ENCODE measurements around the gene SLC25A21. TPM values are rescaled to one million over a fixed set of nuclear protein-coding genes. Genes with fewer than 3 reads are reported as not detected.

The SLC25A21 gene
- total RNA-seq, 1 experiment from 2014 or later, result 7.1 TPM

DNA sequence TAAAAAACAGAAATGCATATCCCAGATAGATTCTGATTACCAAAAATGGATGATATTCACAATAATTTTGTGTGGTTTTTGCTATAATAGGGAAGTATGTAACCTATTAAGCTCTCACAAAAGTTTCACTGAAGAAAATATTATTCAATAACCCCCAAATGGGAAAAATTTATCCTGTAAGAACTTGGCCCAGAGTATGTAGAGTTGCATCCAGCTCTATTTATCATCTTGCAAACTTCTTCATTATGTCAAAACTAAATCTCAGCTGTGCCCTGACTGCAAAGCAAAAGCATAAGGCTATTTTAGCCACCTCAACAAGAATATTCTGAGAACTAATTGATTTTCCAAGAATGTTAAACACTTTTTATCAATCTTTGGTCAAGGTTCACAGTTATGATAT, 311.6 kb downstream of the SLC25A21 start:
- H2BK120ac ChIP-seq (ENCODE audit: low read depth, low read length, poor library complexity, severe bottlenecking), result no peak overlapping the region
- no peak overlapping the region for H4K91ac ChIP-seq (ENCODE audit: insufficient read length, low read depth, low read length)
- Mint-ChIP-seq H3K4me3 (no peak overlapping the region), H3K27ac (no peak overlapping the region), H3K27me3 (ENCODE audit: low read depth) (no peaks in the 10 kb centered on the region), H3K4me1 (peaks cover 21 to 34% of the 10 kb centered on the region in 2 experiments), H3K9me3 (no peaks in the 10 kb centered on the region), H3K36me3 (ENCODE audit: insufficient read depth in 1 of 3, low read depth in 3 of 3) (no peaks in the 10 kb centered on the region)
- TF ChIP-seq, protein P1, sequence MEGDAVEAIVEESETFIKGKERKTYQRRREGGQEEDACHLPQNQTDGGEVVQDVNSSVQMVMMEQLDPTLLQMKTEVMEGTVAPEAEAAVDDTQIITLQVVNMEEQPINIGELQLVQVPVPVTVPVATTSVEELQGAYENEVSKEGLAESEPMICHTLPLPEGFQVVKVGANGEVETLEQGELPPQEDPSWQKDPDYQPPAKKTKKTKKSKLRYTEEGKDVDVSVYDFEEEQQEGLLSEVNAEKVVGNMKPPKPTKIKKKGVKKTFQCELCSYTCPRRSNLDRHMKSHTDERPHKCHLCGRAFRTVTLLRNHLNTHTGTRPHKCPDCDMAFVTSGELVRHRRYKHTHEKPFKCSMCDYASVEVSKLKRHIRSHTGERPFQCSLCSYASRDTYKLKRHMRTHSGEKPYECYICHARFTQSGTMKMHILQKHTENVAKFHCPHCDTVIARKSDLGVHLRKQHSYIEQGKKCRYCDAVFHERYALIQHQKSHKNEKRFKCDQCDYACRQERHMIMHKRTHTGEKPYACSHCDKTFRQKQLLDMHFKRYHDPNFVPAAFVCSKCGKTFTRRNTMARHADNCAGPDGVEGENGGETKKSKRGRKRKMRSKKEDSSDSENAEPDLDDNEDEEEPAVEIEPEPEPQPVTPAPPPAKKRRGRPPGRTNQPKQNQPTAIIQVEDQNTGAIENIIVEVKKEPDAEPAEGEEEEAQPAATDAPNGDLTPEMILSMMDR (conservative IDR thresholded peaks at IDR 0.05), result no peak
- no peak overlapping the region for H4K8ac ChIP-seq (replicated peaks; ENCODE audit: insufficient read length, low read depth, low read length)
- no peak overlapping the region for H2BK20ac ChIP-seq (ENCODE audit: low read depth, low read length, poor library complexity, severe bottlenecking)
- no peak overlapping the region for H3K9ac ChIP-seq (ENCODE audit: extremely low read depth, insufficient read length, low read length)
- no peaks in the 10 kb centered on the region for H3K79me1 ChIP-seq (ENCODE audit: insufficient read depth, low read depth, low read length, poor library complexity, severe bottlenecking)
- H2AFZ ChIP-seq (ENCODE audit: low read length), result no peak overlapping the region
- no peak overlapping the region for H2BK12ac ChIP-seq (ENCODE audit: insufficient read length, low read depth, low read length)
- no peak overlapping the region for H3K56ac ChIP-seq (ENCODE audit: insufficient read length, low read depth, low read length)
- no peak overlapping the region for H2BK5ac ChIP-seq (ENCODE audit: insufficient read length, low read length)
- no peak for DNase-seq
- H3K23ac ChIP-seq (ENCODE audit: insufficient read length, low read depth, low read length), result no peak overlapping the region
- no peak overlapping the region for H2BK15ac ChIP-seq (ENCODE audit: low read depth, low read length)
- H3K9me3 ChIP-seq (ENCODE audit: control insufficient read depth, low read depth, low read length), result no peaks in the 10 kb centered on the region
- no peak overlapping the region for H3T11ph ChIP-seq (ENCODE audit: low read length)
- H4K20me1 ChIP-seq (ENCODE audit: control insufficient read depth, insufficient read depth, insufficient read length), result no peaks in the 10 kb centered on the region
- H3K79me2 ChIP-seq (ENCODE audit: insufficient read depth, low read length), result no peaks in the 10 kb centered on the region
- H3K4me1 ChIP-seq (ENCODE audit: insufficient read depth, low read length), result no peaks in the 10 kb centered on the region; the same call in 1 of the 2 replicates
- H3K18ac ChIP-seq (ENCODE audit: insufficient read length, low read depth, low read length), result no peak overlapping the region
- H2AK5ac ChIP-seq (ENCODE audit: insufficient read length, low read length), result no peak overlapping the region
- no peak overlapping the region for H3K14ac ChIP-seq (ENCODE audit: insufficient read depth, low read length)
- no peaks in the 10 kb centered on the region for H3K23me2 ChIP-seq (ENCODE audit: insufficient read length, low read depth, low read length, poor library complexity, severe bottlenecking)
- H3K4ac ChIP-seq (ENCODE audit: low read depth, low read length), result no peak overlapping the region
- H4K5ac ChIP-seq (ENCODE audit: insufficient read length, low read depth, low read length), result no peak overlapping the region
- H3K4me2 ChIP-seq (ENCODE audit: insufficient read depth, insufficient read length, low read length), result no peak overlapping the region
- no peak overlapping the region for H3K27ac ChIP-seq (ENCODE audit: insufficient read length, low read depth, low read length)
- H3K27me3 ChIP-seq (ENCODE audit: insufficient read depth, low read length), result no peaks in the 10 kb centered on the region

Measured in H9 (cell line).